GM12891 (cell line): ENCODE results near the gene COX7A2.

Source experiments
- POLR2A ChIP-seq: IDR thresholded peaks from 2 replicates; pipeline ENCODE4 v1.6.1; 2011; ENCODE audit warnings: low read depth, low read length, control low read depth
- POLR2AphosphoS5 ChIP-seq: IDR thresholded peaks from 2 replicates; pipeline ENCODE4 v1.6.1; 2011; ENCODE audit warnings: low read depth, low read length, control low read depth
- TAF1 ChIP-seq: IDR thresholded peaks from 2 replicates; pipeline ENCODE4 v1.6.1; 2011; ENCODE audit warnings: low read depth, low read length, control low read depth

GRCh38 chr6:75290136-75290945 is 46.7 kb upstream of the COX7A2 start:
- TF ChIP-seq POLR2AphosphoS5, result no peak
- no peak for TF ChIP-seq POLR2A
- TF ChIP-seq TAF1, result no peak
